Measurements from ENCODE around the gene GTPBP6.

GRCh38 chrX:311156-312129 lies 7.2 kb downstream of the GTPBP6 start:
- TF ChIP-seq, protein P1, sequence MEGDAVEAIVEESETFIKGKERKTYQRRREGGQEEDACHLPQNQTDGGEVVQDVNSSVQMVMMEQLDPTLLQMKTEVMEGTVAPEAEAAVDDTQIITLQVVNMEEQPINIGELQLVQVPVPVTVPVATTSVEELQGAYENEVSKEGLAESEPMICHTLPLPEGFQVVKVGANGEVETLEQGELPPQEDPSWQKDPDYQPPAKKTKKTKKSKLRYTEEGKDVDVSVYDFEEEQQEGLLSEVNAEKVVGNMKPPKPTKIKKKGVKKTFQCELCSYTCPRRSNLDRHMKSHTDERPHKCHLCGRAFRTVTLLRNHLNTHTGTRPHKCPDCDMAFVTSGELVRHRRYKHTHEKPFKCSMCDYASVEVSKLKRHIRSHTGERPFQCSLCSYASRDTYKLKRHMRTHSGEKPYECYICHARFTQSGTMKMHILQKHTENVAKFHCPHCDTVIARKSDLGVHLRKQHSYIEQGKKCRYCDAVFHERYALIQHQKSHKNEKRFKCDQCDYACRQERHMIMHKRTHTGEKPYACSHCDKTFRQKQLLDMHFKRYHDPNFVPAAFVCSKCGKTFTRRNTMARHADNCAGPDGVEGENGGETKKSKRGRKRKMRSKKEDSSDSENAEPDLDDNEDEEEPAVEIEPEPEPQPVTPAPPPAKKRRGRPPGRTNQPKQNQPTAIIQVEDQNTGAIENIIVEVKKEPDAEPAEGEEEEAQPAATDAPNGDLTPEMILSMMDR (IDR thresholded peaks at IDR 0.05; ENCODE audit: low read depth, low read length, poor library complexity, severe bottlenecking), result no peak
- TF ChIP-seq EZH2phosphoT487 (IDR thresholded peaks at IDR 0.05; ENCODE audit: borderline replicate concordance, low read length), result no peak

Data from DOHH2 (cell line).